Aorta (tissue), 5 donors: Measurements from ENCODE around the gene CD6. TPM values are rescaled to one million over a fixed set of nuclear protein-coding genes. Genes with fewer than 3 reads are reported as not detected.

ENCODE experiments used
- ATAC-seq: fragments of 200-7000 bp; cut with Tn5 transposase; one replicate; pipeline ENCODE4 v1.9.1; 2022; ENCODE audit warnings: moderate library complexity; ENCODE audit not compliant: low FRiP score
- DNase-seq, 2 donors: peaks; one replicate each; pipeline ENCODE4 v3.0.0-alpha.2; 2020
- H3K27ac ChIP-seq, 2 donors: one replicate each; pipeline ENCODE4 v1.5.1; 2013; ENCODE audit warnings: low read length in 2 of 2, mild to moderate bottlenecking in 2 of 2, moderate library complexity in 2 of 2, control low read depth in 1 of 2, inconsistent platforms in 1 of 2, low read depth in 1 of 2
- H3K27me3 ChIP-seq, 2 donors: one replicate each; pipeline ENCODE4 v1.6.1; 2013; ENCODE audit warnings: control low read depth in 1 of 2, low read length in 1 of 2, mild to moderate bottlenecking in 1 of 2, moderate library complexity in 1 of 2; ENCODE audit not compliant: insufficient read depth in 2 of 2, control insufficient read depth in 1 of 2
- H3K36me3 ChIP-seq, 2 donors: one replicate each; pipeline ENCODE4 v1.6.1; 2013; ENCODE audit warnings: control low read depth in 1 of 2, low read length in 1 of 2, mild to moderate bottlenecking in 1 of 2; ENCODE audit not compliant: insufficient read depth in 2 of 2, control insufficient read depth in 1 of 2
- H3K4me1 ChIP-seq, 2 donors: one replicate each; pipeline ENCODE4 v1.6.1; 2013; ENCODE audit warnings: low read length in 2 of 2, control low read depth in 1 of 2, mild to moderate bottlenecking in 1 of 2, moderate library complexity in 1 of 2; ENCODE audit not compliant: insufficient read depth in 2 of 2, control insufficient read depth in 1 of 2
- H3K4me3 ChIP-seq, 2 donors: one replicate each; pipeline ENCODE4 v1.5.1; 2013; ENCODE audit warnings: low read length in 2 of 2, control low read depth in 1 of 2, mild to moderate bottlenecking in 1 of 2
- H3K9me3 ChIP-seq: one replicate; pipeline ENCODE4 v1.6.1; 2013; ENCODE audit warnings: mild to moderate bottlenecking, low read length; ENCODE audit not compliant: control insufficient read depth
- WGBS, 2 donors: extraction: QIAGEN DNeasy Blood & Tissue Kit; methylation state at CpG; one replicate each; pipeline ENCODE4 v1.1.7; 2013; 5-methylcytosine and 5-hydroxymethylcytosine counted together
- intact Hi-C, 2 donors: fragments of 100-400 bp; cut with DNase I; formaldehyde crosslinking; loops; one replicate each; pipeline versions ENCODE4 v1.14.2 to v1.15.0; 2022
- polyA plus RNA-seq, 2 donors: library from polyadenylated mRNA; stranded (reverse); fragments of 200-250 nt; gene quantifications; one replicate each; pipeline ENCODE4 v1.2.3, GENCODE V29; 2013
- total RNA-seq, 2 donors: library from RNA; stranded (reverse); fragmentation: NEBNext Ultra II Directional; extraction: Animal tissue kit (Norgen Biotek cat#: 25700); gene quantifications; one replicate each; pipeline ENCODE4 v1.2.1, GENCODE V29; 2021
- donor health status: healthy with polysubstance abuse.
- donor health status: Bipolar disorder and iron deficiency.
- donor health status: DM: no; HTN: no; CAD: no.
- donor health status: DM: no; HTN: no; CAD: no.
- donor health status: DM: yes; HTN: yes; CAD: no.

CD6 gene
- total and polyA plus RNA-seq, 4 donors, result 1.3 to 2.2 (median 1.4) TPM

DNA sequence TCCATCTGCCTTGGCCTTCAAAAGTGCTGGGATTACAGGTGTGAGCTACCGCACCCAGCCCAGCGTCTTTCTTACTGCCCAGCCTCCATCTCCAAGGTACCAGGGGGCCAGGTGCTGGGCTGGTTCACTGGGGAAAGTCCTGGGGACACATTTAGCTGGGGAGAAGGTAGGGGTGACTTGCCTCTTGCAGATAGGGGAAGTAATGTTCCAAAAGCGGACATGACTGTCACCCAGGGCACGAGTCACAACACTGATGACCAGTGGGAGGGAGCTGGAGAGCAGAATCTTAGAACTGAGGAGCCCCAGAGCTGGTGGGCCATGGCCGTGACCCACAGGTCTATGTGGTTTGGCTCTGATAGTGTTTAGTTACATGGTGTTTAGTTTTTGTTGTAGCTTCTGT lies 17.1 kb upstream of the CD6 start:
- intact Hi-C loops, result no loop called here
- H3K4me3 ChIP-seq, result no peak overlapping the region
- DNase-seq, result peak; percentile 59 to 75

GRCh38 chr11:60955571-60955970 lies 15.9 kb upstream of the CD6 start:
- Histone ChIP-seq H3K4me3 (no peak overlapping the region), H3K27me3 (no peaks in the 10 kb centered on the region), H3K27ac (no peak overlapping the region), H3K9me3 (no peaks in the 10 kb centered on the region), H3K4me1 (no peaks in the 10 kb centered on the region), H3K36me3 (no peaks in the 10 kb centered on the region)
- peak; percentile 47 to 58 for DNase-seq
- WGBS, 2 donors, result 53 to 59% methylated on average over 5 of the region's 5 CpGs
- ATAC-seq, result no peak
- intact Hi-C loops, result no loop called here

More for the DNA sequence above, 17.1 kb upstream of the CD6 start:
- WGBS, 2 donors, result 90 to 94% methylated on average over 5 of the region's 5 CpGs
- no peaks in the 10 kb centered on the region for H3K4me1 ChIP-seq
- H3K36me3 ChIP-seq, result no peaks in the 10 kb centered on the region
- H3K27me3 ChIP-seq, result no peaks in the 10 kb centered on the region
- no peak for ATAC-seq
- H3K27ac ChIP-seq, result no peak overlapping the region
- H3K9me3 ChIP-seq, result no peaks in the 10 kb centered on the region

DNA sequence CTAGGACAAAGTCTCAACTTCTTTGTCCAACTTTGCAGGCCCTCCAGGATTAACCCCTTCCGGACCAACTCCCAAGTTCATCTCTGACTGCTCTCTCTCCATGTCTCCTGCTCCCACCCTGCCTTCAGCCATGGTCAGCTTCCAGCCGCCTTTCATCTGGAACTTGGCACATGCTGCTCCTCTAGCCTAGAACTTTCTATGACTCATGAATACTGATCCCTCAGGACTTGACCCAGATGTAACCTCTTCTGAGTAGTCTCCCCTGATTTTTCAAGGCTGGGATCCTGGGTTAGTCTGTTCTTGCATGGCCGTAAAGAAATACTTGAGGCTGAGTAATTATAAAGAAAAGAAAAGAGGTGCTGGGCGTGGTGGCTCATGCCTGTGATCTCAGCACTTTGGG lies 14.3 kb upstream of the CD6 start:
- no peaks in the 10 kb centered on the region for H3K36me3 ChIP-seq
- DNase-seq, result peak in 1 of 2 donors; percentile 35
- no peak overlapping the region for H3K4me3 ChIP-seq
- H3K27me3 ChIP-seq, result no peaks in the 10 kb centered on the region
- no peak for ATAC-seq
- no peaks in the 10 kb centered on the region for H3K4me1 ChIP-seq
- no peak overlapping the region for H3K27ac ChIP-seq
- H3K9me3 ChIP-seq, result no peaks in the 10 kb centered on the region
- intact Hi-C loops, result no loop called here
- 82 to 88% methylated on average over 4 of the region's 4 CpGs for WGBS, 2 donors

GRCh38 chr11:60959431-60959830 lies 12.0 kb upstream of the CD6 start:
- WGBS, 2 donors, result 51 to 56% methylated on average over 6 of the region's 6 CpGs
- intact Hi-C loops, result no loop called here

GRCh38 chr11:60960405-60960804 lies 11.1 kb upstream of the CD6 start:
- Histone ChIP-seq H3K36me3 (no peaks in the 10 kb centered on the region), H3K27me3 (no peaks in the 10 kb centered on the region), H3K9me3 (no peaks in the 10 kb centered on the region), H3K4me3 (no peak overlapping the region), H3K27ac (no peak overlapping the region), H3K4me1 (no peaks in the 10 kb centered on the region)
- 82 to 85% methylated on average over 7 of the region's 7 CpGs for WGBS, 2 donors
- ATAC-seq, result no peak
- intact Hi-C loops, result no loop called here
- no peak for DNase-seq

More at GRCh38 chr11:60959431-60959830, 12.0 kb upstream of the CD6 start:
- H3K4me3 ChIP-seq, result no peak overlapping the region
- no peak overlapping the region for H3K27ac ChIP-seq
- H3K36me3 ChIP-seq, result no peaks in the 10 kb centered on the region
- H3K4me1 ChIP-seq, result no peaks in the 10 kb centered on the region
- no peaks in the 10 kb centered on the region for H3K9me3 ChIP-seq
- no peaks in the 10 kb centered on the region for H3K27me3 ChIP-seq
- ATAC-seq, result no peak
- DNase-seq, result no peak

GRCh38 chr11:60964801-60965200 lies 6.7 kb upstream of the CD6 start:
- Histone ChIP-seq H3K27me3 (no peaks in the 10 kb centered on the region), H3K4me1 (no peaks in the 10 kb centered on the region), H3K4me3 (no peak overlapping the region), H3K36me3 (no peaks in the 10 kb centered on the region), H3K27ac (no peak overlapping the region), H3K9me3 (no peaks in the 10 kb centered on the region)
- intact Hi-C loops, result no loop called here
- peak in 1 of 2 donors; percentile 9 for DNase-seq
- no peak for ATAC-seq
- 69 to 75% methylated on average over 6 of the region's 6 CpGs for WGBS, 2 donors

DNA sequence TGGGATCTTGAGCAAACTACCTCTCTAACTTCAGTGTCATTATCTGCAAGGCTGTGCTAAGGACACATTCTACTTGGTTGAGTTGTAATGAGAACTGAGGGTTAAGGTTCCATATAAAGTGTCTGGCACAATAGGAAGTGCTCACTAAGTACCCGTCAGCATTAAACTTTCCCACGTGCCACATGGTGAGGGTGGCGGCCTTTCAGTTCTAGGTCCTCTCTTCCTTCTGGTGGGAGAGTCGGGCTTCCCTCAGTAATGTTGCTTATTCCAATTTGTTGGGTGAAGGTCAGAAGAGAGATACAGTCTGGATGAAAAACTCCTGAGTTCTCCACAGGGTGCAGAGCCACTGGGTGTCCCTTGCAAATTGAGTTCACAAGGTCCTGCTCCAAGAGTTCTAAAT lies 4.6 kb upstream of the CD6 start:
- DNase-seq (peak in 1 of 2 donors; percentile 62), ATAC-seq (no peak)
- no peaks in the 10 kb centered on the region for H3K4me1 ChIP-seq
- no peak overlapping the region for H3K4me3 ChIP-seq
- intact Hi-C loops, result no loop called here
- H3K9me3 ChIP-seq, result no peaks in the 10 kb centered on the region
- 79 to 80% methylated on average over 4 of the region's 4 CpGs for WGBS, 2 donors
- no peaks in the 10 kb centered on the region for H3K27me3 ChIP-seq
- H3K27ac ChIP-seq, result no peak overlapping the region
- H3K36me3 ChIP-seq, result no peaks in the 10 kb centered on the region

DNA sequence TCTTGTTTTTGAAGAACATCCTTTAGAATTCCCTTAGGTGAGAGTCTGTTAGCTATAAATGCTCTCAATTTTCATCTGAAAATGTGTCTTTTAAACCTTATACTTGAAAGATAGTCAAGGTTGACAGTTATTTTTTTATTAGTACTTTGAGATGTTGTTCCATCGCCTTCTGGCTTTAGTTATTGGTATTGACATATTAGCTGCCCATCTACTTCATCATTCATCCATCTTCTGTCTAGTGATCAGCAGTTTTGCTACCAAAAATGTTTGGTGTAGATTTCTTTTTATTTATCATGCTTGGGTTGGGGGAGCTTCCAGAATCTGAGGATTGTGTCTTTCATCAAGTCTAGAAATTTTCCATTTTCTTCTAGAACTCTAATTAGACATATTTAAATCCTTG lies 3.3 kb upstream of the CD6 start:
- Histone ChIP-seq H3K36me3 (no peaks in the 10 kb centered on the region), H3K27me3 (no peaks in the 10 kb centered on the region), H3K4me1 (no peaks in the 10 kb centered on the region), H3K4me3 (no peak overlapping the region), H3K9me3 (no peaks in the 10 kb centered on the region), H3K27ac (no peak overlapping the region)
- no peak for ATAC-seq
- WGBS, 2 donors, result 44 to 94% methylated on average over 1 of the region's 1 CpG
- no peak for DNase-seq
- intact Hi-C loops, result no loop called here

- H3K27ac ChIP-seq, result no peak overlapping the region
- H3K27me3 ChIP-seq, result no peaks in the 10 kb centered on the region
- H3K4me3 ChIP-seq, result no peak overlapping the region
- intact Hi-C loops, result no loop called here
- H3K9me3 ChIP-seq, result no peaks in the 10 kb centered on the region
- peak; percentile 58 for ATAC-seq
- no peaks in the 10 kb centered on the region for H3K4me1 ChIP-seq
- peak; percentile 66 to 86 for DNase-seq
- 21 to 24% methylated on average over 9 of the region's 9 CpGs for WGBS, 2 donors
- H3K36me3 ChIP-seq, result no peaks in the 10 kb centered on the region
These were observed 1.1 kb upstream of the CD6 start for GRCh38 chr11:60970369-60970774.
